Measurements from ENCODE around the gene ZBTB45. TPM values are rescaled to one million over a fixed set of nuclear protein-coding genes. Genes with fewer than 3 reads are reported as not detected.

The ZBTB45 gene
- total RNA-seq, 1 donor from 2014 or later: 27.2 TPM

GRCh38 chr19:58480831-58481230, 38.8 kb downstream of the ZBTB45 start:
- Mint-ChIP-seq H3K9me3 (ENCODE audit: unreplicated experiment) (peaks cover 4% of the 10 kb centered on the region), H3K27ac (ENCODE audit: unreplicated experiment) (no peak overlapping the region), H3K36me3 (ENCODE audit: unreplicated experiment) (no peaks in the 10 kb centered on the region), H3K4me3 (ENCODE audit: unreplicated experiment) (no peak overlapping the region), H3K27me3 (ENCODE audit: unreplicated experiment) (peaks cover 3% of the 10 kb centered on the region), H3K4me1 (ENCODE audit: low read depth, unreplicated experiment) (peaks cover 4% of the 10 kb centered on the region)
- no peak for TF ChIP-seq CTCF (IDR thresholded peaks at IDR 0.05; ENCODE audit: partially characterized antibody, unreplicated experiment)
- DNase-seq: no peak

GRCh38 chr19:58480481-58480830, 39.2 kb downstream of the ZBTB45 start:
- H3K9me3 Mint-ChIP-seq (ENCODE audit: unreplicated experiment): peaks cover 4% of the 10 kb centered on the region
- no peak overlapping the region for H3K27ac Mint-ChIP-seq (ENCODE audit: unreplicated experiment)
- TF ChIP-seq CTCF (IDR thresholded peaks at IDR 0.05; ENCODE audit: partially characterized antibody, unreplicated experiment): no peak
- H3K4me1 Mint-ChIP-seq (ENCODE audit: low read depth, unreplicated experiment): peaks cover 4% of the 10 kb centered on the region
- peaks cover 5% of the 10 kb centered on the region for H3K27me3 Mint-ChIP-seq (ENCODE audit: unreplicated experiment)
- no peak for DNase-seq
- H3K36me3 Mint-ChIP-seq (ENCODE audit: unreplicated experiment): no peaks in the 10 kb centered on the region
- H3K4me3 Mint-ChIP-seq (ENCODE audit: unreplicated experiment): no peak overlapping the region

- peaks cover 4% of the 10 kb centered on the region for H3K4me1 Mint-ChIP-seq (ENCODE audit: low read depth, unreplicated experiment)
- no peak overlapping the region for H3K4me3 Mint-ChIP-seq (ENCODE audit: unreplicated experiment)
- DNase-seq: no peak
- no peaks in the 10 kb centered on the region for H3K36me3 Mint-ChIP-seq (ENCODE audit: unreplicated experiment)
- peaks cover 5% of the 10 kb centered on the region for H3K27me3 Mint-ChIP-seq (ENCODE audit: unreplicated experiment)
- no peak for TF ChIP-seq CTCF (IDR thresholded peaks at IDR 0.05; ENCODE audit: partially characterized antibody, unreplicated experiment)
- H3K9me3 Mint-ChIP-seq (ENCODE audit: unreplicated experiment): peaks cover 4% of the 10 kb centered on the region
- no peak overlapping the region for H3K27ac Mint-ChIP-seq (ENCODE audit: unreplicated experiment)
Measured at GRCh38 chr19:58479736-58480480, 39.7 kb downstream of the ZBTB45 start.

- Mint-ChIP-seq H3K27me3 (ENCODE audit: unreplicated experiment) (peaks cover 9% of the 10 kb centered on the region), H3K9me3 (ENCODE audit: unreplicated experiment) (peaks cover 7% of the 10 kb centered on the region), H3K4me3 (ENCODE audit: unreplicated experiment) (no peak overlapping the region), H3K4me1 (ENCODE audit: low read depth, unreplicated experiment) (peaks cover 4% of the 10 kb centered on the region), H3K36me3 (ENCODE audit: unreplicated experiment) (no peaks in the 10 kb centered on the region), H3K27ac (ENCODE audit: unreplicated experiment) (no peak overlapping the region)
- no peak for DNase-seq
- TF ChIP-seq CTCF (IDR thresholded peaks at IDR 0.05; ENCODE audit: partially characterized antibody, unreplicated experiment): no peak
Measured at GRCh38 chr19:58479303-58479702, 40.3 kb downstream of the ZBTB45 start.

GRCh38 chr19:58477871-58478270, 41.7 kb downstream of the ZBTB45 start:
- H3K4me1 Mint-ChIP-seq (ENCODE audit: low read depth, unreplicated experiment): peaks cover 4% of the 10 kb centered on the region
- peaks cover 12% of the 10 kb centered on the region for H3K27me3 Mint-ChIP-seq (ENCODE audit: unreplicated experiment)
- H3K27ac Mint-ChIP-seq (ENCODE audit: unreplicated experiment): no peak overlapping the region
- no peak for TF ChIP-seq CTCF (IDR thresholded peaks at IDR 0.05; ENCODE audit: partially characterized antibody, unreplicated experiment)
- no peak overlapping the region for H3K4me3 Mint-ChIP-seq (ENCODE audit: unreplicated experiment)
- H3K36me3 Mint-ChIP-seq (ENCODE audit: unreplicated experiment): no peaks in the 10 kb centered on the region
- no peak for DNase-seq
- H3K9me3 Mint-ChIP-seq (ENCODE audit: unreplicated experiment): peaks cover 7% of the 10 kb centered on the region
